Activated T-helper 1 cell treated with anti-CD3 and anti-CD28 coated beads, Interleukin-2, amount 50 U/mL, for 16 hours (primary cell): ENCODE measurements around the gene EHMT1.
A peak's percentile ranks its signal among the peaks of the same experiment; 100 is the strongest.
"Not testable (repeated sequence)": the region's sequence is repeated elsewhere in the genome, so short reads cannot be mapped to it uniquely, and the experiment has no call there.

Experiments used
- DNase-seq, 2 donors: peaks; one replicate each; pipeline ENCODE4 v3.0.0-alpha.2; 2020; ENCODE audit warnings: low read depth in 1 of 2, low spot score in 1 of 2

The EHMT1 gene

GRCh38 chr9:137590469-137591383, 28.1 kb upstream of the EHMT1 start, which contains the start of gene ZMYND19:
Gene ZMYND19, minus strand, starts transcription at chr9:137590512. Its CDS starts 249 bp downstream, at chr9:137590263.
- DNase-seq, result peak; percentile 79 to 89

GRCh38 chr9:137592767-137593166, 26.0 kb upstream of the EHMT1 start:
- no peak for DNase-seq

GRCh38 chr9:137593176-137593575, 25.6 kb upstream of the EHMT1 start:
- no peak for DNase-seq

GRCh38 chr9:137596577-137596976, 22.2 kb upstream of the EHMT1 start:
- DNase-seq, result not testable (repeated sequence)

GRCh38 chr9:137598943-137599342, 19.9 kb upstream of the EHMT1 start:
- no peak for DNase-seq

- DNase-seq, result no peak
Observed at GRCh38 chr9:137602661-137603060, 16.1 kb upstream of the EHMT1 start.

GRCh38 chr9:137603879-137604278, 14.9 kb upstream of the EHMT1 start:
- DNase-seq, result no peak

GRCh38 chr9:137604345-137605086, 14.3 kb upstream of the EHMT1 start:
- no peak for DNase-seq

GRCh38 chr9:137605121-137606004, 13.4 kb upstream of the EHMT1 start, which contains the start of gene ARRDC1:
Gene ARRDC1, plus strand, starts transcription at chr9:137605686. Its CDS starts 32 bp downstream, at chr9:137605718.
- peak; percentile 88 to 94 for DNase-seq

GRCh38 chr9:137606005-137606621, 12.7 kb upstream of the EHMT1 start:
- DNase-seq, result no peak

GRCh38 chr9:137606734-137607138, 12.1 kb upstream of the EHMT1 start:
- no peak for DNase-seq

- no peak for DNase-seq
Observed at GRCh38 chr9:137607141-137607857, 11.5 kb upstream of the EHMT1 start.

- no peak for DNase-seq
Observed at GRCh38 chr9:137610944-137611343, 7.9 kb upstream of the EHMT1 start.

- DNase-seq, result no peak
Observed at GRCh38 chr9:137611623-137612609, 6.9 kb upstream of the EHMT1 start.

- no peak for DNase-seq
Observed at GRCh38 chr9:137612741-137613142, 6.1 kb upstream of the EHMT1 start.

- DNase-seq, result no peak
Observed at GRCh38 chr9:137613259-137613658, 5.5 kb upstream of the EHMT1 start.

GRCh38 chr9:137613738-137614523, 4.9 kb upstream of the EHMT1 start:
- DNase-seq, result no peak
